ENCODE results near the gene STAT6.

STAT6 gene

DNA sequence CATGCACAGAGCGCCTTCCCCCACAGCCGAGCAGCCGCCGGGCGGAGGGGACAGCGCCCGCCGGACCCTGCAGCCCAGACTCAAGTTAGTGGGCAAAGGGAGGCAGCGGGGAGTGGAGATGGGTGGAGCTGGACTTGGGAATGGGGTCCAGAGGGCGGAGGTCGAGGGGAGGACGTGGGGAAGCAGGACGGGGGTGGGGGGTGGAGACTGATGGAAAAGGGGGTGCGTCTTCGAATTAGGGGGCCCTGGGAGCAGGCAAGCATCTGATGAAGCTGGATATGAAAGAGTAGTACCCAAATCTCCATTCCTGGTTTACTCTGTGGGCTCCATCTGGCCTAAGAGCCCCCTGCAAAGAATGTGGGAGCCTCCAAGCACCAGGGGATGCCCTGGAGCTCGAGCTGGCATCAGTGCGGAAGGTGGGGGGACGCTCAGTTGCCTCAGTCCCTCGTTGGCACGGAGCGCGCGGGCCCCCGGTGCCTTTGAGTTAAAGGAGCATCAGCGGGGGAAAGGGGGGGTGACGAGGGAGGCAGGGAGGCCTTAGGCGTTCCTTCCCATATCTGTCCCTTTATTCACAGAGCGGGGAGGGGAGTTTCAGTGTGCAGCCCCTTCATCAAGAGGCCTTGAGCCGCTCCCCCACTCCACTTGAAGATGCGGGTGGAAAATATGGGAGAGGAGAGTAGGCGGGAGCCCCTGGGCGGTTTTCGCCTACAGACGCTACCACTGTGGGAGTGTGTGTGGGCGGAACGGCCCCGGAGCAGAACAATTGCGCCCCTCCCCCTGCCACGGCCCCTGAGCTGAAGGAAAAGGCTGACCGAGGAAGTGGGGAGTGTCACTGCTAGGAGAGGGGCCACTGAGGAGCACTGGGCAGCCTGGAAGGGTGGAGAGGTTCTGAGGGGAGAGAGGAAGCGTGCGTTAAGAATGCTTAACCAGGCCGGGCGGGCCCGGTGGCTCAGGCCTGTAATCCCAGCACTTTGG lies 21.6 kb downstream of the STAT6 start:
- H3K4me3 Mint-ChIP-seq = peak overlapping the region; percentile 92 to 98 (median 98)
- H3K36me3 Mint-ChIP-seq (ENCODE audit: low read depth) = peaks cover 36% of the 10 kb centered on the region
- TF ChIP-seq, protein P1, sequence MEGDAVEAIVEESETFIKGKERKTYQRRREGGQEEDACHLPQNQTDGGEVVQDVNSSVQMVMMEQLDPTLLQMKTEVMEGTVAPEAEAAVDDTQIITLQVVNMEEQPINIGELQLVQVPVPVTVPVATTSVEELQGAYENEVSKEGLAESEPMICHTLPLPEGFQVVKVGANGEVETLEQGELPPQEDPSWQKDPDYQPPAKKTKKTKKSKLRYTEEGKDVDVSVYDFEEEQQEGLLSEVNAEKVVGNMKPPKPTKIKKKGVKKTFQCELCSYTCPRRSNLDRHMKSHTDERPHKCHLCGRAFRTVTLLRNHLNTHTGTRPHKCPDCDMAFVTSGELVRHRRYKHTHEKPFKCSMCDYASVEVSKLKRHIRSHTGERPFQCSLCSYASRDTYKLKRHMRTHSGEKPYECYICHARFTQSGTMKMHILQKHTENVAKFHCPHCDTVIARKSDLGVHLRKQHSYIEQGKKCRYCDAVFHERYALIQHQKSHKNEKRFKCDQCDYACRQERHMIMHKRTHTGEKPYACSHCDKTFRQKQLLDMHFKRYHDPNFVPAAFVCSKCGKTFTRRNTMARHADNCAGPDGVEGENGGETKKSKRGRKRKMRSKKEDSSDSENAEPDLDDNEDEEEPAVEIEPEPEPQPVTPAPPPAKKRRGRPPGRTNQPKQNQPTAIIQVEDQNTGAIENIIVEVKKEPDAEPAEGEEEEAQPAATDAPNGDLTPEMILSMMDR (IDR thresholded peaks at IDR 0.05; ENCODE audit: unreplicated experiment in 3 of 3) = no peak
- peak overlapping the region; percentile 85 to 100 (median 92) for H3K27ac Mint-ChIP-seq
- H3K9me3 Mint-ChIP-seq = no peaks in the 10 kb centered on the region
- H3K27me3 Mint-ChIP-seq (ENCODE audit: low read depth) = no peaks in the 10 kb centered on the region
- peaks cover 66% of the 10 kb centered on the region for H3K4me1 Mint-ChIP-seq

DNA sequence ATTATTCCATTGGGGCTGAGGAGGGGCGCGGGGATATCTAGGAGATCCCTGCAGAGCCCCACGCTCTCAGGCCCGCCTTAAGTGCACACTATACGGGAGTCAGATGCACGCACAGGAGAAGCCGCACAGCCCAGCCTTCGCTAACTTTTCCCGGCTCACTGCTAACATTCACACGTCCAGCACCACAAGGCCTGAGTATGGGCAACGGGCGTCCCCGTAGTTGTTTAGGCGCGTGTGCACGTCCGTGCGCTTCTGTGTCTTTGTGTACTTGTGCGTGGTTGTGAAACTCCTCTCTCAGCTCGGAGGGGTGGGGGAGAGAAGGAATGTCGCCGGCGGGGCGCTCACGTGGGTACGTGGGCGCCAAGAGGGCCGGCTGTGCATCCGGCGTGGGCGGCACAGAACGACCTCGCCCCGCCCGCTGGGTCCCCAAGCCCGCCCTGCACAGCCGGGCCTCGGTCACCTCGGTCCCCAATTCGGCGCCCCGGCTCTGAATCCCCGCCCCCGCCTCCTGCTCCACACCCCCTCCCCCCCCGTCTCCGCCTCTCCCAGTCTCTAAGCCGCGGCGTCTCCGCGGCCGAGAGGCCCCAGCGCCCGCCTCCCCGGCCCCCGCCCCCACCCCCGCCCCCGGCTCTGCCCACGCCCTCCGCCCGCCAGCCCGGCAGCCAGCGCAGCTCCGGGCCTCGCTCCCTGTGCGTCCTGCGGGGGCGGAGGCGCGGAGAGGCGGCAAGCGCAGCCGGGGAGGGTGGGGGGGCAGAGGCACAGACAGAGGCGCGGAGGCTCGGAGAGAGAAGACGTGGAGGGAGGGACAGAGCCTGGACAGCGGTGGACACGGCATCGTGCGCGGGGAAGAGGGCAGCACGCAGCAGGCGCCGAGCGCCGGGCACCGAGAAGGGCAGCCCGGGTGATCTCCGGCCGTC lies 22.6 kb downstream of the STAT6 start, which contains the start of gene NAB2:
TSS of gene NAB2 (plus strand) at position 761 of the 917 bp plus-strand sequence. CDS start 158 bp downstream, outside the sequence.
- peak within 1 kb of the TSS; percentile 100 for H3K27ac Mint-ChIP-seq
- no peaks in the 10 kb centered on the region for H3K27me3 Mint-ChIP-seq (ENCODE audit: low read depth)
- no peaks in the 10 kb centered on the region for H3K9me3 Mint-ChIP-seq
- peaks cover 60% of the 10 kb centered on the region for H3K4me1 Mint-ChIP-seq
- peak within 1 kb of the TSS; percentile 92 to 98 (median 98) for H3K4me3 Mint-ChIP-seq
- TF ChIP-seq, protein P1 (IDR thresholded peaks at IDR 0.05; ENCODE audit: unreplicated experiment in 3 of 3) = no peak
- H3K36me3 Mint-ChIP-seq (ENCODE audit: low read depth) = peaks cover 26% of the 10 kb centered on the region

DNA sequence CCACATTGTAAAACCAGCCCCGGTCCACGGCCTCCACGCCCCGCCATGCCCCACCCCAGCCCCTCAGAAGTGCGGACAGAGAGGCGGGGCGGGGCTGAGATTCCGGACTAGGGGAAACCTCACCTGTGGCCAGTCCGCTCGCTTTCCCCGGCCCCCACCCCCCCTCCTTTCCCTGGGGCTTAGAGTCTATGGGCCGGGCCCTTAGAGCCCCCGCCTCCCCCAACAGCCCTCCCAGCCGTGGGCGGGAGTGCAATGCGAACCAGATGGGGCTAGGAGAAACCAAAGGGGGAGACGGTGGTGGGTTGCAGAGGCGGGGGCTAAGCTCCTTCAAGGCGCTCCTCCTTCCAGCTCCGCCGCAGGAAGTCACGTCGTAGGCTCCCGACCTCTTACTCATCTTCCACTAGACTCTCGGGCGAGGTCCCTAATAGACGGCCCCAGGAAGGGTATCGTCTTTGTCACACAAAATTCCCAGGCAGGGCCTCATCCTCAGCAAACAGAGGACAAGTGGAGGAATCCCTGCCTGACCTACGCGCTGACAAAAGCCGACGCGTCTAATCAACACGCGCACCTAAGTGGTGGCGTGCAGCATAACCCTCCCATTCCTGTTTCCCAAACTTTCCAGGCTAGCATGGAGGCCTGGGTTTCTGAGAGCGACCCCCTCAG lies 23.3 kb downstream of the STAT6 start:
- Mint-ChIP-seq H3K4me3 (peak overlapping the region; percentile 87 to 98 (median 88)), H3K27me3 (ENCODE audit: low read depth) (no peaks in the 10 kb centered on the region), H3K36me3 (ENCODE audit: low read depth) (peaks cover 23% of the 10 kb centered on the region), H3K4me1 (peaks cover 60% of the 10 kb centered on the region), H3K9me3 (no peaks in the 10 kb centered on the region), H3K27ac (peak overlapping the region; percentile 100)
- TF ChIP-seq, protein P1 (IDR thresholded peaks at IDR 0.05; ENCODE audit: unreplicated experiment in 3 of 3) = no peak

DNA sequence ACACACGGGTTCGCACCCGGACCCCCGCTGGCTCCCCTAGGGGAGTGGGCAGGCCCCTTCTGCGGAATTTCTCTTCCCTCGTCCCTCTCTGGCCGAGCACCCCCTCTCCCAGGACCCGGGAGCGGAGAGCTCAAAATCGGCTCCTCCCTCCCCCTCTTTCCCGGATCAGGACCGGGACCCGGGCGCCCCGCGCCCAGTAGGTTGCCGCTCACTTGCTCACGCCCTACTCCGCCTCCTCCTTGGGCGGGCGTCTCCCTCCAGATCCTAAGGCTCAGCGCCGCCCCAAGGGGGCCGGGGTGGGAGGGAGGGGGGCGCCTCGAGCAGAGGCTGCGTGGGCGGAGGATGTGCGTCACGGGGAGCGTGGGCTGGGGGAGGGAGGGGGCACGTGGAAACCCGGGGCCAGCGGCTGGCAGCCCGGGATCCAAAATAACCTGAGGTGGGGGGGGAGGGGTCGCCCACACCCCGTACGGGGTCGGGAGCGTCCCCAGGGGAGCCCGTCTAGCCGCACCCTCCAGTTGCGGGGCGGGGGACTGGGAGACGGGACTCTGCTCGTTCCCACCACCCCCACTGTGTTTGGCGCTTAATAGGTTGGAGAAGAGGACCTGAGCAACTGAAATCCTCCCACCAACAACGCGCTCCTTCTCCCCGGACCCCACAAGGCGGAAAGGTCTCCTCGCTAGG lies 24.0 kb downstream of the STAT6 start:
- H3K9me3 Mint-ChIP-seq = no peaks in the 10 kb centered on the region
- TF ChIP-seq, protein P1 (IDR thresholded peaks at IDR 0.05; ENCODE audit: unreplicated experiment in 3 of 3) = no peak
- no peaks in the 10 kb centered on the region for H3K27me3 Mint-ChIP-seq (ENCODE audit: low read depth)
- peaks cover 53% of the 10 kb centered on the region for H3K4me1 Mint-ChIP-seq
- peak overlapping the region; percentile 87 to 98 (median 91) for H3K4me3 Mint-ChIP-seq
- H3K36me3 Mint-ChIP-seq (ENCODE audit: low read depth) = peaks cover 16% of the 10 kb centered on the region
- peak overlapping the region; percentile 100 for H3K27ac Mint-ChIP-seq

DNA sequence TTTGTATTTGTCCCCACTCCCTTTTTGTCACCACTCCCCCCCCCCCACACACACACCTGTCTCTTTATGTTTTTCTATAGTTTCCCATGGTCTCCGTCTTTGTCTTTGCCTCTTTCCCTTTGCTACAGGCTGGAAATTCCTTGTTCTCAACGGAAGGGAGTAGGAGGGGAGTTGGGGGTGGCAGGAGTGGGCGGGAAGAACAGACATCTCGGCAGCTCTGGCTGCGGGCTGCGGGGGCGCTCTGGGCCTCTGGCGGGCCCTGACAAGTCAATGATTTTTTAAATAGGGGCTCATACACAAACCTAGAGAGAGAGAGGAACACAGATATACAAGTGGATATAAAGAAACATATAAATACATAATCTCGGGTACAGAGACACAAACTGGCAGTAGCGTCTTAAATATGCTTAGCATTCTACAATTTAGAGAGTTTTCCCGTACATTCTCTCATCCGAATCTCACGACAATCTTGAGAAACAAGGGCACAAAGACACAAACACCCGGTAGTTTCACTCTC lies 24.6 kb downstream of the STAT6 start:
- TF ChIP-seq, protein P1 (IDR thresholded peaks at IDR 0.05; ENCODE audit: unreplicated experiment in 3 of 3) = peak; percentile 34 to 46 (median 36)
- H3K36me3 Mint-ChIP-seq (ENCODE audit: low read depth) = peaks cover 13% of the 10 kb centered on the region
- H3K4me1 Mint-ChIP-seq = peaks cover 47% of the 10 kb centered on the region
- H3K27ac Mint-ChIP-seq = peak overlapping the region; percentile 99 to 100 (median 100)
- no peaks in the 10 kb centered on the region for H3K27me3 Mint-ChIP-seq (ENCODE audit: low read depth)
- H3K9me3 Mint-ChIP-seq = no peaks in the 10 kb centered on the region
- H3K4me3 Mint-ChIP-seq = peak overlapping the region; percentile 87 to 91 (median 91)
